PC-9 (cell line): Measurements from ENCODE around the gene KIAA2012.

Experiments
- CTCF ChIP-seq: fragments of 200-600 bp; sonication (generic); conservative IDR thresholded peaks from 2 replicates; pipeline ENCODE4 v1.6.1; 2017; ENCODE audit warnings: mixed run types, antibody characterized with exemption, mild to moderate bottlenecking, moderate library complexity
- EZH2 ChIP-seq: fragments of 200-600 bp; sonication (generic); IDR thresholded peaks from 2 replicates; pipeline ENCODE4 v1.8.0; 2017; ENCODE audit warnings: antibody characterized with exemption, low read depth

GRCh38 chr2:202065876-202066275 is 7.2 kb upstream of the KIAA2012 start:
- no peak for TF ChIP-seq CTCF
- no peak for TF ChIP-seq EZH2
